ENCODE data around the gene CENPB.

GRCh38 chr20:3821996-3822395, 35.5 kb upstream of the CENPB start:
- TF ChIP-seq CTCF (IDR thresholded peaks at IDR 0.05) (no peak), ZFX (IDR thresholded peaks at IDR 0.05; ENCODE audit: borderline replicate concordance) (no peak)
